Astrocyte (in vitro differentiated cells and primary cell): ENCODE data around the gene KNDC1.

ENCODE experiments used
- EZH2 ChIP-seq: IDR thresholded peaks from 2 replicates; pipeline ENCODE4 v1.6.1; 2012; ENCODE audit warnings: mild to moderate bottlenecking, low read length, inconsistent platforms; ENCODE audit not compliant: insufficient read depth
- TF ChIP-seq, protein P1 (sequence below): IDR thresholded peaks from 2 replicates; pipeline ENCODE4 v1.5.1; 2011; ENCODE audit warnings: low read depth, mild to moderate bottlenecking, inconsistent platforms, low read length, moderate library complexity; ENCODE audit not compliant: insufficient read depth

GRCh38 chr10:133144771-133145170, 15.2 kb upstream of the KNDC1 start:
- TF ChIP-seq, protein P1, sequence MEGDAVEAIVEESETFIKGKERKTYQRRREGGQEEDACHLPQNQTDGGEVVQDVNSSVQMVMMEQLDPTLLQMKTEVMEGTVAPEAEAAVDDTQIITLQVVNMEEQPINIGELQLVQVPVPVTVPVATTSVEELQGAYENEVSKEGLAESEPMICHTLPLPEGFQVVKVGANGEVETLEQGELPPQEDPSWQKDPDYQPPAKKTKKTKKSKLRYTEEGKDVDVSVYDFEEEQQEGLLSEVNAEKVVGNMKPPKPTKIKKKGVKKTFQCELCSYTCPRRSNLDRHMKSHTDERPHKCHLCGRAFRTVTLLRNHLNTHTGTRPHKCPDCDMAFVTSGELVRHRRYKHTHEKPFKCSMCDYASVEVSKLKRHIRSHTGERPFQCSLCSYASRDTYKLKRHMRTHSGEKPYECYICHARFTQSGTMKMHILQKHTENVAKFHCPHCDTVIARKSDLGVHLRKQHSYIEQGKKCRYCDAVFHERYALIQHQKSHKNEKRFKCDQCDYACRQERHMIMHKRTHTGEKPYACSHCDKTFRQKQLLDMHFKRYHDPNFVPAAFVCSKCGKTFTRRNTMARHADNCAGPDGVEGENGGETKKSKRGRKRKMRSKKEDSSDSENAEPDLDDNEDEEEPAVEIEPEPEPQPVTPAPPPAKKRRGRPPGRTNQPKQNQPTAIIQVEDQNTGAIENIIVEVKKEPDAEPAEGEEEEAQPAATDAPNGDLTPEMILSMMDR: no peak
- no peak for TF ChIP-seq EZH2
